ENCODE results near the gene PCDH9.

PCDH9 gene

DNA sequence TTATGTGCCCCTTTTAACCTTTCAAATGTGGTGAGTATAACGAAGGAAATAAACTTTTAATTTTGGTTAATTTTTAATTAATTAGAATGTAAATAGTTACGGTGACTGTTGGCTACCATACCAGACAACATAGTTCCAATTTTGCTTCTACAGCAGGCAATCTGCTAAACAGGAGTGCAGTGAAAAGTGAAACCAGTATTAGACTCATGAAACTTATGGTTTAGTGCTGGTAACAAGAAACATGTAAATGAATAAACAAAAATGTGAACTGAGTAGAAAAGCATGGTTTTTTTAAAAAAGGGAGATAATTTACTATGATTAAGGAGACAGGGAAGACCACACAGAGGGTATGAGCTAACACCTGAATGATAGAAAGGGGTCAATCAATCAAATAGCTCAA, 478.4 kb downstream of the PCDH9 start:
- no peaks in the 10 kb centered on the region for H3K4me1 ChIP-seq (ENCODE audit: control insufficient read depth, insufficient read depth, low read length)
- no peaks in the 10 kb centered on the region for H3K27me3 ChIP-seq (ENCODE audit: control insufficient read depth, insufficient read depth, low read length)
- no peak overlapping the region for H3K9ac ChIP-seq (ENCODE audit: low read depth, low read length)
- H3K36me3 ChIP-seq (ENCODE audit: control insufficient read depth, insufficient read depth, low read length) = no peaks in the 10 kb centered on the region
- no peaks in the 10 kb centered on the region for H3K9me3 ChIP-seq (ENCODE audit: control insufficient read depth, insufficient read depth, low read length)
- H3K4me3 ChIP-seq (ENCODE audit: low read depth, low read length) = no peak overlapping the region

DNA sequence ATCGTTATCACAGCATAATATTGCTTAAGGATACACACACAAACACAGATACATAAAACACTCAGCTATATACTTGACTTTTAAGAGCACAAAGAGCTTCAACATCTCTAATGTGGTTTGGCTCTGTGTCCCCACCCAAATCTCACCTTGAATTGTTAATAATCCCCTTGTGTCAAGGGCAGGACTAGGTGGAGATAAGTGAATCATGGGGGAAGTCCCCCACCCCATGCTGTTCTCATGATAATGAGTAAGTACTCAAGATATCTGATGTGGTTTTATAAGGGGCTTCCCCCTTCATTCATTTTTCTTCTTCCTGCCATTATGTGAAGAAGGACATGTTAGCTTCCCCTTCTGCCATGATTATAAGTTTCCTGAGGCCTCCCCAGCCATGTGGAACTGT, 481.4 kb downstream of the PCDH9 start:
- H3K9me3 ChIP-seq (ENCODE audit: control insufficient read depth, insufficient read depth, low read length) = no peaks in the 10 kb centered on the region
- no peaks in the 10 kb centered on the region for H3K36me3 ChIP-seq (ENCODE audit: control insufficient read depth, insufficient read depth, low read length)
- no peak overlapping the region for H3K4me3 ChIP-seq (ENCODE audit: low read depth, low read length)
- H3K4me1 ChIP-seq (ENCODE audit: control insufficient read depth, insufficient read depth, low read length) = no peaks in the 10 kb centered on the region
- no peak overlapping the region for H3K9ac ChIP-seq (ENCODE audit: low read depth, low read length)
- no peaks in the 10 kb centered on the region for H3K27me3 ChIP-seq (ENCODE audit: control insufficient read depth, insufficient read depth, low read length)

DNA sequence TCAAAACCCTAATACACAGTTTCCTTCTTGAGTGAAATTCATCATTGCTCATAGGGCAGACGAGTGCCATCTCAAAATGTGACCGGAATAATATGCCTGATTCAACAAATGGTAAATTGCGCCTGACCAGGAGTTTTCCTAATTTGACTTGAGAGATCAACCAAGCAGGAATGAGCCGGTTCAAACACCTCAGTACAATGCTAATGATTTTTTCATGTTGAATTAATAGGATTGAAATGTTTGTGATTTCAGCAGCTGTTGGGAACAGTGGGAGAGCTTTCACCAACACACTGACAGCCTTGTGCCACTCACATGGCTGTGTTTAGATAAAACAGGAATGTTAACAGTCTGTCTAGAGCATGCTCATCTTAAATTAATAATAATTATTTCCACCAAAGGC, 484.8 kb downstream of the PCDH9 start:
- no peaks in the 10 kb centered on the region for H3K9me3 ChIP-seq (ENCODE audit: control insufficient read depth, insufficient read depth, low read length)
- no peaks in the 10 kb centered on the region for H3K36me3 ChIP-seq (ENCODE audit: control insufficient read depth, insufficient read depth, low read length)
- no peaks in the 10 kb centered on the region for H3K27me3 ChIP-seq (ENCODE audit: control insufficient read depth, insufficient read depth, low read length)
- H3K9ac ChIP-seq (ENCODE audit: low read depth, low read length) = no peak overlapping the region
- H3K4me3 ChIP-seq (ENCODE audit: low read depth, low read length) = no peak overlapping the region
- H3K4me1 ChIP-seq (ENCODE audit: control insufficient read depth, insufficient read depth, low read length) = no peaks in the 10 kb centered on the region

DNA sequence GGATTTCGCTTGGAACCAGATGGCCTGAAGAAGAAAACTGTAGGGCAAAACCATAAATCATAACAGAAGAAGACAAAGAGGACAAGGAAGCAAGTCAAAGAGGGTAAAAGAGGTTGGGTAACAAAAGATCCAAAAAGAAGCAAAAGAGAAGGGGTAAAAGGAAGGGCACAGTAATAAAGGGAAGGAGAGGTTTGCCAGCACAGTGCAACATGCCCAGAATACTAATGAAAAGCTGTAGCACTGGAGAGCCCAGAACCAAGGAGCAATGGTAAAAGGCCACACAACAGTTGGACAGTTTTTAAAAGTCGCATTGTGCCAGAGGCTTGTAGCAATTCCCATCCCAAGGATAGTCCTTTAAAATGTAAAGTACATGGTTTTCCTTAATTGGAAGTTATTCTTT, 506.6 kb downstream of the PCDH9 start:
- H3K4me1 ChIP-seq (ENCODE audit: control insufficient read depth, insufficient read depth, low read length) = no peaks in the 10 kb centered on the region
- no peaks in the 10 kb centered on the region for H3K9me3 ChIP-seq (ENCODE audit: control insufficient read depth, insufficient read depth, low read length)
- H3K27me3 ChIP-seq (ENCODE audit: control insufficient read depth, insufficient read depth, low read length) = no peaks in the 10 kb centered on the region
- H3K36me3 ChIP-seq (ENCODE audit: control insufficient read depth, insufficient read depth, low read length) = no peaks in the 10 kb centered on the region
- H3K9ac ChIP-seq (ENCODE audit: low read depth, low read length) = no peak overlapping the region
- H3K4me3 ChIP-seq (ENCODE audit: low read depth, low read length) = no peak overlapping the region

DNA sequence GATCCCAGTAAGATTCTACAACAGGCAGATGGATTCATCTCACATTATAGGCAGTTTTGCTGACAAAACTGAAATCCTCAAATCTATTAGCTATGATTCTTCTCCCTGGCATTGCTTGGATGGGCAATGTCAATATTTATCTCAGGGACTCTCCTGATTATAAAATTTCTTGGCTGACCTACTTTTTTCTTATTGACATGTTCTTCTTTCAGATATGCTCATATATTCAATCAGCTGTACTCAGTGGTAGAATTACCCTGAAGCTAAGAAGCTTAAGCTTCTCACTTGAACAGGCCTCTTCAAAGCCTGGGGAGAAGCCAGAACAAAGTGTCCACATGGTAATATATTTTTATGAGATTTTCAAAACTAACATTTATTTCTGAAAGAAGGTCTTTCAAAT, 513.6 kb downstream of the PCDH9 start:
- H3K36me3 ChIP-seq (ENCODE audit: control insufficient read depth, insufficient read depth, low read length) = no peaks in the 10 kb centered on the region
- no peak overlapping the region for H3K9ac ChIP-seq (ENCODE audit: low read depth, low read length)
- H3K27me3 ChIP-seq (ENCODE audit: control insufficient read depth, insufficient read depth, low read length) = no peaks in the 10 kb centered on the region
- no peaks in the 10 kb centered on the region for H3K4me1 ChIP-seq (ENCODE audit: control insufficient read depth, insufficient read depth, low read length)
- H3K9me3 ChIP-seq (ENCODE audit: control insufficient read depth, insufficient read depth, low read length) = no peaks in the 10 kb centered on the region
- H3K4me3 ChIP-seq (ENCODE audit: low read depth, low read length) = no peak overlapping the region

DNA sequence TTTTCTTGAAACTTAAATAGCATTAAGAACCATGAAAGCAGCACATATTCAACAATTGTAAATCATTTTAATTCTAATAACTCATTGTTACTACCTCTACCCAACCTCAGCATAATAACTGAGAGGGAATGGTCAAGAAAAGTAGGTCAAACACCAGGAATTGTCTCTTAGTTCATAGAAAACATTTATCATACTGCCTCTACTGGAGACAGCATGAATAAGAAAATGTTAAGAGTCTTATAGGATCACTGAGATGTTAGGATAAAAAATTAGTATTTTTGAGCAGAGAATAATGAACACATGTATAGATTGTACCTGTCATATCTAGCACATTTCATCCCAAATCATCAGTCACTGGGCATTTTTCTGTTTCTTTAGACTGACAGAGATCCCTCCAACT, 515.3 kb downstream of the PCDH9 start:
- H3K36me3 ChIP-seq (ENCODE audit: control insufficient read depth, insufficient read depth, low read length) = no peaks in the 10 kb centered on the region
- H3K4me1 ChIP-seq (ENCODE audit: control insufficient read depth, insufficient read depth, low read length) = no peaks in the 10 kb centered on the region
- H3K27me3 ChIP-seq (ENCODE audit: control insufficient read depth, insufficient read depth, low read length) = no peaks in the 10 kb centered on the region
- no peak overlapping the region for H3K9ac ChIP-seq (ENCODE audit: low read depth, low read length)
- H3K4me3 ChIP-seq (ENCODE audit: low read depth, low read length) = no peak overlapping the region
- H3K9me3 ChIP-seq (ENCODE audit: control insufficient read depth, insufficient read depth, low read length) = no peaks in the 10 kb centered on the region

DNA sequence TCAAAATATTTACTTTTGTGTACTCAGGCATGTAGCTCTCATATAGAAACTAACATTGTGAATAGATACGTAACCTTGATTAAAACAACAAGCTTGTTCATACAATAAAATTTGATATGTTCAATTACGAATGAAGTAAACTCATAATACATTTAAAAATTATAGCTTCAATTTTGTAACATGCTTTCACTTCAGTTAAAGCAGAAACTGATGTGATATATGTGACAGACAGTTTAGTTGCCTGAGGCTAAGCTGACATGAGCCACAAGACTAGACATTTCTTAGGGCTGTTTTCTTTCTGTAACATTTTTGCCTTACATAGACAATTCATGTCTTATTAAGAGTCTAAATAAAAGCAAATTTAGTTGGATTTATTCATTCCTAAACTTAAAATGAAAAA, 526.0 kb downstream of the PCDH9 start:
- Histone ChIP-seq H3K4me3 (ENCODE audit: low read depth, low read length) (no peak overlapping the region), H3K36me3 (ENCODE audit: control insufficient read depth, insufficient read depth, low read length) (no peaks in the 10 kb centered on the region), H3K27me3 (ENCODE audit: control insufficient read depth, insufficient read depth, low read length) (no peaks in the 10 kb centered on the region), H3K4me1 (ENCODE audit: control insufficient read depth, insufficient read depth, low read length) (no peaks in the 10 kb centered on the region), H3K9ac (ENCODE audit: low read depth, low read length) (no peak overlapping the region), H3K9me3 (ENCODE audit: control insufficient read depth, insufficient read depth, low read length) (no peaks in the 10 kb centered on the region)

DNA sequence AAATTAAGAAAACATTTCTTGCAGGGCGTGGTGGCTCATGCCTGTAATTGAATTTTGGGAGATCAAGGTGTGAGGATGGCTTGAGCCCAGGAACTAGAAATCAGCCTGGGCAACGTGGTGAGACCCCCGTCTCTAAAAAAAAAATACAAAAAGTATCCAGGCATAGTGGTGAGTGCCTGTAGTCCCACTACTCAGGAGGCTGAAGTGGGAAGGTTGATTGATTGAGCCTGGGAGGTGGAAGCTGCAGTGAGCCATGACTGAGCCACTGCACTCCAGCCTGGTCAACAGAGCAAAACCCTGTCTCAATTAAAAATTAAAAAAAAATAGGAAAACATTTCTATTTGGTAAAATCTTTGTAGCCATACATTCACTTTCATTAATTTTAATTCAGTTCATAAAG, 526.5 kb downstream of the PCDH9 start:
- H3K9me3 ChIP-seq (ENCODE audit: control insufficient read depth, insufficient read depth, low read length) = no peaks in the 10 kb centered on the region
- no peak overlapping the region for H3K9ac ChIP-seq (ENCODE audit: low read depth, low read length)
- H3K27me3 ChIP-seq (ENCODE audit: control insufficient read depth, insufficient read depth, low read length) = no peaks in the 10 kb centered on the region
- H3K36me3 ChIP-seq (ENCODE audit: control insufficient read depth, insufficient read depth, low read length) = no peaks in the 10 kb centered on the region
- no peak overlapping the region for H3K4me3 ChIP-seq (ENCODE audit: low read depth, low read length)
- H3K4me1 ChIP-seq (ENCODE audit: control insufficient read depth, insufficient read depth, low read length) = no peaks in the 10 kb centered on the region

DNA sequence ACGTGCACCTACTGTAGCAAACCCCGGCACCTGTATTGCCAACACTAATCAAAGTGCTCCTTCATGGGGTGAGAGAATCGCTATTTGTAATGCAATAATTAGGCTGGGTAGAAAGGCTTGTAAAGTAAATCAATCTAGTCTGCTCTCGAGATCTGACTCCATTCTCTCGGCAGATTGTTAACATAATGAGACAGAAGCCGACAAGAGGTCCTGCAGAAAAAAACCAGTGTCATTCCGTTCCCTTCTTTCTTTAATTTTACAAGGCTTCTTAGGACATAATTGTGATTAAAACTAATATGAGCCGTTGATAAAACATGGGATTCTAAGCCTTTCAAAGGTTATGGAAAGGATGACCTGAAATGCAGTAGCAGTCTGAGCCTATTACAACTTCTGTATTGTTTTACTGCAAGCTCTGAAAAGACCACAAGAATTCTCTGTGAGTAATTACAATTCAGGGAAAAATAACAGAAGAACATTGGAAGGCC, 530.0 kb downstream of the PCDH9 start:
- H3K4me1 ChIP-seq (ENCODE audit: control insufficient read depth, insufficient read depth, low read length) = no peaks in the 10 kb centered on the region
- no peaks in the 10 kb centered on the region for H3K36me3 ChIP-seq (ENCODE audit: control insufficient read depth, insufficient read depth, low read length)
- no peaks in the 10 kb centered on the region for H3K9me3 ChIP-seq (ENCODE audit: control insufficient read depth, insufficient read depth, low read length)
- no peak overlapping the region for H3K9ac ChIP-seq (ENCODE audit: low read depth, low read length)
- H3K4me3 ChIP-seq (ENCODE audit: low read depth, low read length) = no peak overlapping the region
- H3K27me3 ChIP-seq (ENCODE audit: control insufficient read depth, insufficient read depth, low read length) = no peaks in the 10 kb centered on the region

DNA sequence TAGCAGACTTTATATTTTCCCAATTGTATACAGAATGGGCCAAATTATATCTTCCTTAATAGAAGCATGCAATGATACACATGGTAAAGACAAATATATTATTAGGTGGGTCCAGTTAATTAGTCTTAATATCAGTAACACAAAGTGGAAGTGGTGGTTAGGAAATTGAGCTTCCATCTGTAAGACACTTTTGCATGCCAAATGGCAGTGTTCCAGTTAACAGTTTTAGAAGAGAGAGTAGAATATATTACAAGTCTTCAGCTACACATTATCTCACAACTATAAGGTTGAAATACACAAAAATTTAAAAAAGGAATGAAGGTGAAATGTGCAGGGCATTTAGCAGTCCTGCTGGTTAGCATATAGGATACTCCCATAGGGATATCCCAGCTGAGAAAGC, 536.5 kb downstream of the PCDH9 start:
- no peaks in the 10 kb centered on the region for H3K9me3 ChIP-seq (ENCODE audit: control insufficient read depth, insufficient read depth, low read length)
- no peaks in the 10 kb centered on the region for H3K4me1 ChIP-seq (ENCODE audit: control insufficient read depth, insufficient read depth, low read length)
- H3K9ac ChIP-seq (ENCODE audit: low read depth, low read length) = no peak overlapping the region
- no peaks in the 10 kb centered on the region for H3K27me3 ChIP-seq (ENCODE audit: control insufficient read depth, insufficient read depth, low read length)
- no peak overlapping the region for H3K4me3 ChIP-seq (ENCODE audit: low read depth, low read length)
- no peaks in the 10 kb centered on the region for H3K36me3 ChIP-seq (ENCODE audit: control insufficient read depth, insufficient read depth, low read length)

DNA sequence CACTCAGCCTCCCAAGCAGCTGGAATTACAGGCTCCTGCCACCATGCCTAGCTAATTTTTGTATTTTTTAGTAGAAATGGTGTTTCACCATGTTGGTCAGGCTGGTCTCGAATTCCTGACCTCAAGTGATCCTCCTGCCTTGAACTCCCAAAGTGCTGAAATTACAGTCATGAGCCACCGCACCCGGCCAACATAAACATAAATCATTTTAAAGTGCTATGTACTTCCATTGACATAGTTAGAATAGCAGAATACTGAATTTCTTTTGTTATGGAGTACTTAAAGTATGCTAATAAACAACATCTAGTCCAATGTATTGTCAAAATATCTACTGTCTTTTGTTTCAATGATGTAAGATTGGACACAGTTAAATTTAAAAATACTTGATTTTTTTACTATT, 539.0 kb downstream of the PCDH9 start:
- H3K4me1 ChIP-seq (ENCODE audit: control insufficient read depth, insufficient read depth, low read length) = no peaks in the 10 kb centered on the region
- no peaks in the 10 kb centered on the region for H3K9me3 ChIP-seq (ENCODE audit: control insufficient read depth, insufficient read depth, low read length)
- no peak overlapping the region for H3K4me3 ChIP-seq (ENCODE audit: low read depth, low read length)
- H3K36me3 ChIP-seq (ENCODE audit: control insufficient read depth, insufficient read depth, low read length) = no peaks in the 10 kb centered on the region
- no peak overlapping the region for H3K9ac ChIP-seq (ENCODE audit: low read depth, low read length)
- H3K27me3 ChIP-seq (ENCODE audit: control insufficient read depth, insufficient read depth, low read length) = no peaks in the 10 kb centered on the region

DNA sequence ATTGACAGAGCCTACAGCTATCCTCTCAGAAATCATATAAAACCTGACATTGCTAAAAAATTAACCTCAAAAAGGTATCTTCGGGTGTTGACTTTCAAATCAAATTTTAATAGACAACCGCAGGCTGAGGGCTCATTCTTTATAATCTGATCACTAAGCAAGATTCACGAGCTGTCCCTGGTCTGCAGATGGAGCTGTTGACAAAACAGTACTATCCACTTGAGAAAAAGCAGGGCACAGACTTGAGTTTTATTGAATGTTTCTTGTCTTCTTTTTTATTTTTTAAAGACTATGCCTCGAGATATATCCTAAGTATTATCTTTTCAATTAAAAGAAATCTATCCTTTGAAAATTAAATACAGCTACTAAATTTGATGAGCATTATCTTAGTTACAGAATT, 540.5 kb downstream of the PCDH9 start:
- H3K36me3 ChIP-seq (ENCODE audit: control insufficient read depth, insufficient read depth, low read length) = no peaks in the 10 kb centered on the region
- no peaks in the 10 kb centered on the region for H3K27me3 ChIP-seq (ENCODE audit: control insufficient read depth, insufficient read depth, low read length)
- no peaks in the 10 kb centered on the region for H3K4me1 ChIP-seq (ENCODE audit: control insufficient read depth, insufficient read depth, low read length)
- H3K9me3 ChIP-seq (ENCODE audit: control insufficient read depth, insufficient read depth, low read length) = peaks cover 10% of the 10 kb centered on the region
- no peak overlapping the region for H3K9ac ChIP-seq (ENCODE audit: low read depth, low read length)
- no peak overlapping the region for H3K4me3 ChIP-seq (ENCODE audit: low read depth, low read length)
